ENCODE measurements around the gene ZSCAN5C. TPM values are rescaled to one million over a fixed set of nuclear protein-coding genes. Genes with fewer than 3 reads are reported as not detected.
A peak's percentile ranks its signal among the peaks of the same experiment; 100 is the strongest.

The ZSCAN5C gene
- total and polyA plus RNA-seq, 2 of the 8 experiments (the other 6 are each of a cell fraction or from before 2014, with no cell fraction given) = not detected

DNA sequence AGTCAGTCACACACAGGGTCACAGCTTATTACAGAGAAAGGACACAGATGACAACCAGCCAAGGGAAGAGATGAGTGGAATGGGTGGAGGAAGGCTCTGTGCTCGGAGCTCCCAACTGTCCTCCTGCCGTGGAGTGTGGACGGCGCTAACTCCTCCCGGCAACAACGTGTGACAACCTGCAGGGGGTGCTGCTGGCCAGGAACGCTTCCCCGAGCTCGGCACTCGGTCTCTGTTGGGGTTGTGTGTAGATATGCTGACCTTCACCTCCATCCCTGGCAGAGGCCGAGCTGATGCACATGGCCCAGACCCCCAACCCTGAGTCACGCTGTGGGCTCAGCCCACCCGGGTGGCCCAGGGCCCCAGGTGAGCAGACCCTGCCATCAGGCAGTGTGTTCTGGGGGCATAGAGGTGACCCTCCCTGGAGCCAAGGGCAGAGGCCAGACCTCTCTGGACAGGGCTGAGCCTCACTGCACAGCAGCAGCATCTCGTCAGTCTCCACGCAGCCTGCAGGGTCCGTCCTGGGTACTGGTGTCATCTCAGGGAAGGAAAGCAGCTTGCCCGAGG is 46.9 kb upstream of the ZSCAN5C start (continued):
- TF ChIP-seq, protein P1, sequence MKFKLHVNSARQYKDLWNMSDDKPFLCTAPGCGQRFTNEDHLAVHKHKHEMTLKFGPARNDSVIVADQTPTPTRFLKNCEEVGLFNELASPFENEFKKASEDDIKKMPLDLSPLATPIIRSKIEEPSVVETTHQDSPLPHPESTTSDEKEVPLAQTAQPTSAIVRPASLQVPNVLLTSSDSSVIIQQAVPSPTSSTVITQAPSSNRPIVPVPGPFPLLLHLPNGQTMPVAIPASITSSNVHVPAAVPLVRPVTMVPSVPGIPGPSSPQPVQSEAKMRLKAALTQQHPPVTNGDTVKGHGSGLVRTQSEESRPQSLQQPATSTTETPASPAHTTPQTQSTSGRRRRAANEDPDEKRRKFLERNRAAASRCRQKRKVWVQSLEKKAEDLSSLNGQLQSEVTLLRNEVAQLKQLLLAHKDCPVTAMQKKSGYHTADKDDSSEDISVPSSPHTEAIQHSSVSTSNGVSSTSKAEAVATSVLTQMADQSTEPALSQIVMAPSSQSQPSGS (IDR thresholded peaks at IDR 0.05; ENCODE audit: low read length) = no peak
- TF ChIP-seq EP300 (IDR thresholded peaks at IDR 0.05; ENCODE audit: borderline replicate concordance in 1 of 2, low read depth in 2 of 2, low read length in 2 of 2) (no peak), YY1 (IDR thresholded peaks at IDR 0.05; ENCODE audit: low read depth, low read length) (no peak), GTF2F1 (IDR thresholded peaks at IDR 0.05; ENCODE audit: borderline replicate concordance, low read depth, low read length) (no peak), CREB1 (IDR thresholded peaks at IDR 0.05) (peak; percentile 52; the same call in 1 of the 2 replicates), BACH1 (IDR thresholded peaks at IDR 0.05; ENCODE audit: low read length) (no peak), SAP30 (IDR thresholded peaks at IDR 0.05; ENCODE audit: insufficient read depth, insufficient replicate concordance, low read length) (no peak), SUZ12 (IDR thresholded peaks at IDR 0.05; ENCODE audit: low read length) (no peak), GABPA (IDR thresholded peaks at IDR 0.05; ENCODE audit: borderline replicate concordance, insufficient read depth, low read length) (no peak), MAFK (IDR thresholded peaks at IDR 0.05; ENCODE audit: low read depth, low read length) (no peak)
- TF ChIP-seq, protein P2, sequence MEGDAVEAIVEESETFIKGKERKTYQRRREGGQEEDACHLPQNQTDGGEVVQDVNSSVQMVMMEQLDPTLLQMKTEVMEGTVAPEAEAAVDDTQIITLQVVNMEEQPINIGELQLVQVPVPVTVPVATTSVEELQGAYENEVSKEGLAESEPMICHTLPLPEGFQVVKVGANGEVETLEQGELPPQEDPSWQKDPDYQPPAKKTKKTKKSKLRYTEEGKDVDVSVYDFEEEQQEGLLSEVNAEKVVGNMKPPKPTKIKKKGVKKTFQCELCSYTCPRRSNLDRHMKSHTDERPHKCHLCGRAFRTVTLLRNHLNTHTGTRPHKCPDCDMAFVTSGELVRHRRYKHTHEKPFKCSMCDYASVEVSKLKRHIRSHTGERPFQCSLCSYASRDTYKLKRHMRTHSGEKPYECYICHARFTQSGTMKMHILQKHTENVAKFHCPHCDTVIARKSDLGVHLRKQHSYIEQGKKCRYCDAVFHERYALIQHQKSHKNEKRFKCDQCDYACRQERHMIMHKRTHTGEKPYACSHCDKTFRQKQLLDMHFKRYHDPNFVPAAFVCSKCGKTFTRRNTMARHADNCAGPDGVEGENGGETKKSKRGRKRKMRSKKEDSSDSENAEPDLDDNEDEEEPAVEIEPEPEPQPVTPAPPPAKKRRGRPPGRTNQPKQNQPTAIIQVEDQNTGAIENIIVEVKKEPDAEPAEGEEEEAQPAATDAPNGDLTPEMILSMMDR (IDR thresholded peaks at IDR 0.05; ENCODE audit: control extremely low read depth in 1 of 3, insufficient read depth in 1 of 3, low read depth in 1 of 3, low read length in 3 of 3) = peak; percentile 87 to 97 (median 96)

Measured in H1 (cell line).